Thyroid gland (tissue), 4 donors: ENCODE data around the gene GLYAT. TPM values are rescaled to one million over a fixed set of nuclear protein-coding genes. Genes with fewer than 3 reads are reported as not detected.

Source experiments
- DNase-seq, 2 donors: peaks; one replicate each; pipeline ENCODE4 v3.0.0-alpha.2; 2019
- H3K27ac ChIP-seq, 3 donors: fragments of 200-600 bp; sonication (generic); 1 replicate in 2 of 3; 2 replicates in 1 of 3; pipeline ENCODE4 v1.5.1; 2016 to 2019; ENCODE audit warnings: mild to moderate bottlenecking in 1 of 3, moderate library complexity in 1 of 3
- H3K27me3 ChIP-seq: fragments of 200-600 bp; sonication (generic); one replicate; pipeline ENCODE4 v1.5.1; 2019
- H3K36me3 ChIP-seq, 2 donors: fragments of 200-600 bp; sonication (generic); one replicate each; pipeline ENCODE4 v1.5.1; 2016 to 2019
- H3K4me1 ChIP-seq, 2 donors: fragments of 200-600 bp; sonication (generic); one replicate each; pipeline ENCODE4 v1.5.1; 2017 to 2019
- H3K4me3 ChIP-seq, 3 donors: fragments of 200-600 bp; sonication (generic); replicated peaks in 1 of 3; 1 replicate in 2 of 3; 2 replicates in 1 of 3; pipeline ENCODE4 v1.5.1; 2016; ENCODE audit warnings: mild to moderate bottlenecking in 1 of 3
- H3K9me3 ChIP-seq: fragments of 200-600 bp; sonication (generic); one replicate; pipeline ENCODE4 v1.5.1; 2017
- POLR2A ChIP-seq, 2 donors: fragments of 450-650 bp; IDR thresholded peaks; one replicate each; pipeline ENCODE4 v1.6.1; 2017; ENCODE audit warnings: antibody characterized with exemption in 2 of 2, mild to moderate bottlenecking in 2 of 2, moderate library complexity in 1 of 2
- WGBS, 2 donors: methylation state at CpG; one replicate each; pipeline ENCODE4 v1.1.5; 2017; 5-methylcytosine and 5-hydroxymethylcytosine counted together
- intact Hi-C: fragments of 100-400 bp; cut with DNase I; formaldehyde crosslinking; loops from one replicate; pipeline ENCODE4 v1.15.1; 2023
- total RNA-seq, 4 donors: library from RNA; depleted of rRNA; stranded (reverse); fragments of >200 nt; gene quantifications; one replicate each; pipeline ENCODE4 v1.2.3, GENCODE V29; 2016
- TF ChIP-seq, protein P1 (sequence below), 6 experiments: fragments of 200-600 bp in 3 of 6; fragments of 450-650 bp in 3 of 6; sonication (generic) in 3 of 6; IDR thresholded peaks; one replicate each; pipeline ENCODE4 v1.5.1; 2016 to 2019; ENCODE audit warnings: antibody characterized with exemption in 6 of 6, mild to moderate bottlenecking in 2 of 6, inconsistent platforms in 1 of 6, moderate library complexity in 1 of 6

GLYAT gene
- total RNA-seq, 4 donors from 2014 or later = not detected

DNA sequence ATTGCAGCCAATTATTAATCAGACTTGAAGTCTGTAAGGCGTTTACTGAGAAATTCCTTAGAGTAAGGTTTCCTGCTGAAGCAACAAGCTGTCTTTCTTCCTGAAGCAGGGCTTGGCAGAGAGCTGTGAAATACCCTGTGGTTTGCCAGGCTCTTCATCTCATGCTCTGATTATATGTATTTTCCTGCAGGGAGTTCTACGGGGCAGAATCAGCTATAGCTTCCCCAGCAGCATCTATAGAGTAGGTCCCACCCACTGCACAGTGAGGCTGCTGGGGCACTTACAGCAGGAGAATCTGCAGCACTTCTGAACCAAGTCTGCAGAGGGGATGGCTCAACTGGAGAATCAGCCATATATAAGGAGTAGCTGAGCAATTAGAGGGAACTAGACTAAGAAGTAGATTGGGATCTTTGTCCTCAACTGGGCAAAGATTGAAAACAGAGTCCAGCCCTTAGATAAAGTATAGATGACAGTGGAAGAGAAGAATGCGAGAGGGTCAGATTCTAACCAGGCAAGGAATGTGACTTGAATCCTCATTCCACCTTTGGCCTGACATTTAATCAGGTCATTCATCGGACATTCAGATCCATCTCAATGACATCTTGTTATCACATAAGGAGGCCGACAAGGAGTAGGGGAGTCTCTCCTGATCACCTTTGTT is 71.7 kb downstream of the GLYAT start:
- WGBS, 2 donors = 91 to 93% methylated on average over 5 of the region's 5 CpGs
- Histone ChIP-seq H3K36me3 (no peaks in the 10 kb centered on the region), H3K27me3 (no peaks in the 10 kb centered on the region), H3K27ac (no peak overlapping the region), H3K4me3 (no peak overlapping the region), H3K9me3 (no peaks in the 10 kb centered on the region), H3K4me1 (no peaks in the 10 kb centered on the region)
- intact Hi-C loops = no loop called here
- TF ChIP-seq, protein P1, sequence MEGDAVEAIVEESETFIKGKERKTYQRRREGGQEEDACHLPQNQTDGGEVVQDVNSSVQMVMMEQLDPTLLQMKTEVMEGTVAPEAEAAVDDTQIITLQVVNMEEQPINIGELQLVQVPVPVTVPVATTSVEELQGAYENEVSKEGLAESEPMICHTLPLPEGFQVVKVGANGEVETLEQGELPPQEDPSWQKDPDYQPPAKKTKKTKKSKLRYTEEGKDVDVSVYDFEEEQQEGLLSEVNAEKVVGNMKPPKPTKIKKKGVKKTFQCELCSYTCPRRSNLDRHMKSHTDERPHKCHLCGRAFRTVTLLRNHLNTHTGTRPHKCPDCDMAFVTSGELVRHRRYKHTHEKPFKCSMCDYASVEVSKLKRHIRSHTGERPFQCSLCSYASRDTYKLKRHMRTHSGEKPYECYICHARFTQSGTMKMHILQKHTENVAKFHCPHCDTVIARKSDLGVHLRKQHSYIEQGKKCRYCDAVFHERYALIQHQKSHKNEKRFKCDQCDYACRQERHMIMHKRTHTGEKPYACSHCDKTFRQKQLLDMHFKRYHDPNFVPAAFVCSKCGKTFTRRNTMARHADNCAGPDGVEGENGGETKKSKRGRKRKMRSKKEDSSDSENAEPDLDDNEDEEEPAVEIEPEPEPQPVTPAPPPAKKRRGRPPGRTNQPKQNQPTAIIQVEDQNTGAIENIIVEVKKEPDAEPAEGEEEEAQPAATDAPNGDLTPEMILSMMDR (IDR thresholded peaks at IDR 0.05) = no peak
- TF ChIP-seq POLR2A (IDR thresholded peaks at IDR 0.05) = no peak
- DNase-seq = no peak

DNA sequence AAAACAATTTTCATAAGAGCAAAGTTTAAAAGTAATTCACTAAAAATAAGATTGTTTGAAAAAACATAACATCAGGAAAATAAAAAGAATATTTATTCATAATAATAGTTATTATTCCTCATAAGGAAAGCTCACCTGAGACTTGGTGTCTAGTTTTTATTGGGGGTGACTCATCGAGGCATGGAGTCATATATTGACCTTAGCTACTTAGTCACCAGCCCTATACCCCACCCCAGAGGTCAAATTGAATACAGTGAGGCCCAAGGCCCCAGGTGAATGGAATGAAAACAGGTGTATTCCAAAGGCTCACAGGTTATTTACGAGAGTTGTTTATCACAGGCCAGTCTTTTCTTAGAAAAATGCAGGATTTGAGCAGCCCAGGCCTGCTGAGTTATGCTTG is 72.3 kb downstream of the GLYAT start:
- Histone ChIP-seq H3K9me3 (no peaks in the 10 kb centered on the region), H3K27me3 (no peaks in the 10 kb centered on the region), H3K4me3 (no peak overlapping the region), H3K36me3 (no peaks in the 10 kb centered on the region), H3K27ac (no peak overlapping the region), H3K4me1 (no peaks in the 10 kb centered on the region)
- 80 to 83% methylated on average over 2 of the region's 2 CpGs for whole genome bisulfite sequencing, 2 donors
- intact Hi-C loops = no loop called here
- TF ChIP-seq POLR2A (IDR thresholded peaks at IDR 0.05) = no peak
- TF ChIP-seq, protein P1 (IDR thresholded peaks at IDR 0.05) = no peak
- no peak for DNase-seq

Other genes with a start within 250 kb of the GLYAT start
- not detected for gene OR5B21, start 223.8 kb downstream of the GLYAT start, total RNA-seq
- 10 to 100 TPM in 2 of 4 donors, 1 to 10 TPM in 2; 5.8 to 14.4 (median 9.4) TPM for gene LPXN, start 156.1 kb downstream of the GLYAT start, total RNA-seq
- 10 to 100 TPM; 49.8 to 63.7 (median 59.1) TPM for gene ZFP91, start 152.9 kb downstream of the GLYAT start, total RNA-seq
- 1 to 10 TPM; 1.6 to 5.0 (median 1.7) TPM for gene CNTF, start 109.3 kb downstream of the GLYAT start, total RNA-seq
- gene GLYATL2, start 112.8 kb upstream of the GLYAT start, total RNA-seq = 1 to 10 TPM in 1 of 4 donors, not detected in 3; 2.4 TPM
- not detected for gene GLYATL1, start 207.5 kb upstream of the GLYAT start, total RNA-seq